Fibroblast of mammary gland (primary cell): ENCODE measurements around the gene ZDHHC4.
A peak's percentile ranks its signal among the peaks of the same experiment; 100 is the strongest.
"Not testable (repeated sequence)": the region's sequence is repeated elsewhere in the genome, so short reads cannot be mapped to it uniquely, and the experiment has no call there.

Experiments used
- DNase-seq: peaks from one replicate; pipeline ENCODE4 v3.0.0-alpha.2; 2010; ENCODE audit warnings: low read depth
- H3K4me3 ChIP-seq: 2 replicates; pipeline ENCODE4 v1.5.1; 2011; ENCODE audit warnings: low read depth, mild to moderate bottlenecking, low read length, moderate library complexity; ENCODE audit not compliant: control insufficient read depth
- CTCF ChIP-seq: conservative IDR thresholded peaks from 2 replicates; pipeline ENCODE4 v1.5.1; 2011; ENCODE audit warnings: low read depth, low read length, inconsistent platforms; ENCODE audit not compliant: control insufficient read depth, insufficient read depth

The ZDHHC4 gene

DNA sequence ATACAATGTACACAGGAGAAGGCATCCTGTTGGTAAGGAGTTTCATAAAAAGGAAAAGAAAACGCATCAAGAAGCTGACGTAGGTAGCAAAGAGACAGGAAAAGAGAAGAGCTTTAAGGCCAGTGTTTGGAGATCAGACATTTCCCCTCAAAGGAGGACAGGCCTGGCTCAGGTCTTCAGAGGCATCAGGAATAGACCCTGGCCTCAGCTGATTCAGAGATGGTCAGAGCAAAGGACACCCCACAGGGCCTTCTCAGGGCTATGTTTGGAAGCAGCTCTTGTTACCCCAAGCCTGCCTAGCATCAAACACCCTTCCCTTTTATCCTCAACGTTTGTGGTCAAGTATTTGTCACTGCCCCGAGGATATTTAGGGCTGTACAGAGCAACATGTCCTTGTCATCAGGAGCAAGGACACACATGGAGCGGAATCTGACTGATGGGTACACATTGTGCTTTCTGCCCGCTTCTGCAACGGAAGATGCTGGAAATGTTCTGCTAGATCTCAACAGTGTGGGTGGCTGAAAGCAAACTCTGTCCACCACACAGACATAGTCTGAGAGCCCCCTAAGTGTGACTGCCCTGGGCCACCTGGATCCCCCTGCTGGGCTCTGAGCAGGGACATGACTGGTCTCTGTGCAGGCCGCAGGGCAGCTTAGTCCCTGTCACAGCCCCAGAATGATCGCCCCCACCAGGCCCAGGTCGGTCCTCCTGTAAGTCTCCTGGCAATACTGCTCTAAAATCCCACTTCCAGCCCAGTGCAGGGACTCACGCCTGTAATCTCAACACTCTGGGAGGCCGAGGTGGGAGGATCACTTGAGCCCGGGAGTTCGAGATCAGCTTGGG is 1.0 kb upstream of the ZDHHC4 start:
- TF ChIP-seq CTCF: no peak
- H3K4me3 ChIP-seq: peak overlapping the region; percentile 78
- DNase-seq: no peak

DNA sequence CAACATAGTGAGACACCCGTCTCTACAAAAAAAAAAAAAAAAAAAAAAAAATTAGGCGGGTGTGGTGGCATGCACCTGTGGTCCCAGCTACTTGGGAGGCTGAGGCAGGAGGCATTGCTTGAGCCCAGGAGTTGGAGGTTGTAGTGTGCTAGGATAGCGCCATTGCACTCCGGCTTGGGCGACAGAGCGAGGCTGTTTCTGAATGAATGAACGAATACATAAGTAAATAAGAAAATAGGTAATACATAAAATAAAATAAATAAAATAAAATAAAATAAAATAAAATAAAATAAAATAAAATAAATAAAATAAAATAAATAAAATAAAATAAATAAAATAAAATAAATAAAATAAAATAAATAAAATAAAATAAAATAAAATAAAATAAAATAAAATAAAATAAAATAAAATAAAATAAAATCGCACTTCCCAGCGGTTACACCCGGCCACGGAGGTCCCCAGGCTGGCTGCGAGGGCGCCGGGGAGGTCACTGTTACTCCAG is 336 bp upstream of the ZDHHC4 start:
- not testable (repeated sequence) for DNase-seq
- H3K4me3 ChIP-seq: peak overlapping the region; percentile 78

DNA sequence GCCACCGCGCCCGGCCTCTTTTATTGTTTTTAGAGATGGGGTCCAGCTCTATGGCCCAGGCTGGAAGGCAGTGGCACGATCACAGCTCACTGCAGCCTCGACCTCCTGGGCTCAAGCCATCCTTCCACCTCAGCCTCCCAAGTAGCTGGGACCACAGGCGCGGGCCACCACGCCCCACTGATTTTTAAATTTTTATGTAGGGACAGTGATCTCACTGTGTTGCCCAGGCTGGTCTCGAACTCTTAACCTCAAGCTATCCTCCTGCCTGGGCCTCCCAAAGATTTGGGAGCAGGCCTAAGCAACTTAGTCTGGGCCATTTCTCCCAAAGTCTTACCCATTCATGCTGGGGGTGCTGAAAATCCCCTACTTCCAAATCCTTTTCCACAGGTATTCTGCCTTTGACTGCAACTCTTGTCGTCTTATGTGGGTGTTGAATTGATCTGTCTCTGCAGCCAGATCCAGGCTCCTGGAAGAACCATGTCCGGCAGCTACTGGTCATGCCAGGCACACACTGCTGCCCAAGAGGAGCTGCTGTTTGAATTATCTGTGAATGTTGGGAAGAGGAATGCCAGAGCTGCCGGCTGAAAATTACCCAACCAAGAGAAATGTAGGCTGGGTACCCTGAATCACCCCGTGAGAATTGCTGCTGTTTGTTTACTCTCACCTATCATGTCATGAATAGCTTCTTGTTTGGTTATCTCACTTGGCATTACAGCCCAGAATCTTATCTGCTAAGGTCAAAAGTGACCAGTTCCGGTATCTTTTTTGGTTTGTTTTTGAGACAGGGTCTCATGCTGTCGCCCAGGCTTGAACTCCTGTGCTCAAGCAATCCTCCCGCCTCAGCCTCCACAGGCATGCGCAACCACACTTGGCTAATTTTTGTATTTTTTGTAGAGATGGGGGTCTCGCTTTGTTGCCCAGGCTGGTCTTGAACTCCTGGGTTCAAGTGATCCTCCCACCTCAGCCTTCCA is 1.1 kb downstream of the ZDHHC4 start:
- TF ChIP-seq CTCF: no peak
- H3K4me3 ChIP-seq: no peak overlapping the region
- DNase-seq: no peak

GRCh38 chr7:6579446-6579845 is 2.2 kb downstream of the ZDHHC4 start:
- TF ChIP-seq CTCF: peak; percentile 24
- peak; percentile 33 for DNase-seq
- H3K4me3 ChIP-seq: no peak overlapping the region

- DNase-seq, H3K4me3 ChIP-seq: not testable (repeated sequence)
Observed at GRCh38 chr7:6585746-6586432, 8.6 kb downstream of the ZDHHC4 start.

- H3K4me3 ChIP-seq: no peak overlapping the region
- no peak for TF ChIP-seq CTCF
- DNase-seq: no peak
Observed at GRCh38 chr7:6588566-6588965, 11.3 kb downstream of the ZDHHC4 start.

- no peak for TF ChIP-seq CTCF
- peak overlapping the region; percentile 23 for H3K4me3 ChIP-seq
- DNase-seq: no peak
Observed at GRCh38 chr7:6589151-6589828, 12.0 kb downstream of the ZDHHC4 start.
